Measurements from ENCODE around the gene DIP2C. TPM values are rescaled to one million over a fixed set of nuclear protein-coding genes. Genes with fewer than 3 reads are reported as not detected.
"Not testable (repeated sequence)": the region's sequence is repeated elsewhere in the genome, so short reads cannot be mapped to it uniquely, and the experiment has no call there.

Gene DIP2C
- total and polyA plus RNA-seq, 2 donors: 21.0 to 24.3 TPM

GRCh38 chr10:458421-458851 is 231.0 kb downstream of the DIP2C start:
- H3K4me1 ChIP-seq (ENCODE audit: insufficient read depth): peaks cover 2% of the 10 kb centered on the region

DNA sequence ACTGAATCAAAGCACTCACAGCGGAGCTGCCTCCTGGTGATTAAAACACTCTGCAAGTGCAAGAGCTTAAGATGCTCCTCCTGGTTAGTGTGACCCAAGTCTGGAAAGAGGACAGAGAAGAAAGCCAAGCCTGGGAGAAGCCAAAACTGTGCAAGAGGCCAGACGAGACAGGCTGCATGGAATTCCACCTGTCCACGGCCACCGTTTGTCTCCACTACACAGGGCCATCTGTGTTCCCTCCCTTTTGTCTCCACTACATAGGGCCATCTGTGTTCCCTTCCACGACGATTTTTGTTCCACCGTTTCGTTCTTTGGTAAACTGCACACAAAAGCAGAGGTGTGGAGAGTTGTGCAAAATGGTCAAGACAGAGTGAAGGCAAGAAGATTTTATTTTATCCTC is 233.0 kb downstream of the DIP2C start:
- WGBS: 82% methylated on average over 8 of the region's 8 CpGs
- Histone ChIP-seq H3K4me1 (ENCODE audit: insufficient read depth) (peaks cover 2% of the 10 kb centered on the region), H3K4me3 (ENCODE audit: low read depth, low read length) (no peak overlapping the region), H3K27ac (ENCODE audit: low read depth) (no peak overlapping the region), H3K36me3 (ENCODE audit: insufficient read depth) (no peaks in the 10 kb centered on the region)
- no peak for DNase-seq (ENCODE audit: extremely low spot score)

More at GRCh38 chr10:458421-458851, 231.0 kb downstream of the DIP2C start:
- no peak overlapping the region for H3K27ac ChIP-seq (ENCODE audit: low read depth)
- H3K4me3 ChIP-seq (ENCODE audit: low read depth, low read length): no peak overlapping the region
- DNase-seq (ENCODE audit: extremely low spot score): no peak
- 88% methylated on average over 21 of the region's 21 CpGs for WGBS
- H3K36me3 ChIP-seq (ENCODE audit: insufficient read depth): no peaks in the 10 kb centered on the region

DNA sequence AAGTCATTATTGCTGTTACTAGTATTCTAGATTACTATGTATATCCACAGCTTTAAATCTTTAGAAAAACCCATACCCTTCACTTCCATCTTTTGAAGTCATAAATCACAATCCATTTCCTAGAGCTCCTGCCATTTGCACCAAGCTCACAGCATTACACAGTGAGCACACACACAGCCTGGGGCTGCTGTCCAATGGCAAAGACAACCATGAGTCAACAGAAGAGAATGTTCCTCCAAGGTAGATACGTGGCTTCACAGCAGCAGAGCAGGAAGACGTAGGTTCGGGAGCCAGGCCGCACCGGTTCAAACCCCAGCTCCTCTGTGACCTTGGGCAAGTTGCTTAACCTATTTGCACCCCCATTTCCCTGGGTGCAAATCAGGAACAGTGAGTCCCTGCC is 234.6 kb downstream of the DIP2C start:
- Histone ChIP-seq H3K36me3 (ENCODE audit: insufficient read depth) (no peaks in the 10 kb centered on the region), H3K4me3 (ENCODE audit: low read depth, low read length) (no peak overlapping the region), H3K4me1 (ENCODE audit: insufficient read depth) (peaks cover 2% of the 10 kb centered on the region), H3K27ac (ENCODE audit: low read depth) (no peak overlapping the region)
- no peak for DNase-seq (ENCODE audit: extremely low spot score)
- 31% methylated on average over 5 of the region's 5 CpGs for WGBS

- H3K4me1 ChIP-seq (ENCODE audit: insufficient read depth): peaks cover 2% of the 10 kb centered on the region
- H3K4me3 ChIP-seq (ENCODE audit: low read depth, low read length): no peak overlapping the region
- no peak overlapping the region for H3K27ac ChIP-seq (ENCODE audit: low read depth)
- H3K36me3 ChIP-seq (ENCODE audit: insufficient read depth): no peaks in the 10 kb centered on the region
- 78% methylated on average over 3 of the region's 3 CpGs for WGBS
- DNase-seq (ENCODE audit: extremely low spot score): no peak
Measured at GRCh38 chr10:453647-454046, 235.8 kb downstream of the DIP2C start.

GRCh38 chr10:452512-453426 is 236.7 kb downstream of the DIP2C start:
- Histone ChIP-seq H3K4me1 (ENCODE audit: insufficient read depth) (peaks cover 2% of the 10 kb centered on the region), H3K36me3 (ENCODE audit: insufficient read depth) (no peaks in the 10 kb centered on the region), H3K27ac (ENCODE audit: low read depth) (no peak overlapping the region), H3K4me3 (ENCODE audit: low read depth, low read length) (no peak overlapping the region)
- no peak for DNase-seq (ENCODE audit: extremely low spot score)
- 86% methylated on average over 24 of the region's 24 CpGs for WGBS

- DNase-seq (ENCODE audit: extremely low spot score): no peak
- Histone ChIP-seq H3K36me3 (ENCODE audit: insufficient read depth) (no peaks in the 10 kb centered on the region), H3K4me1 (ENCODE audit: insufficient read depth) (peaks cover 2% of the 10 kb centered on the region), H3K27ac (ENCODE audit: low read depth) (no peak overlapping the region), H3K4me3 (ENCODE audit: low read depth, low read length) (no peak overlapping the region)
- 89% methylated on average over 7 of the region's 7 CpGs for WGBS
Measured at GRCh38 chr10:451856-452255, 237.6 kb downstream of the DIP2C start.

- no peak overlapping the region for H3K27ac ChIP-seq (ENCODE audit: low read depth)
- no peaks in the 10 kb centered on the region for H3K36me3 ChIP-seq (ENCODE audit: insufficient read depth)
- no peak for DNase-seq (ENCODE audit: extremely low spot score)
- 65% methylated on average over 11 of the region's 11 CpGs for WGBS
- H3K4me1 ChIP-seq (ENCODE audit: insufficient read depth): peaks cover 2% of the 10 kb centered on the region
- no peak overlapping the region for H3K4me3 ChIP-seq (ENCODE audit: low read depth, low read length)
Measured at GRCh38 chr10:451021-451471, 238.4 kb downstream of the DIP2C start.

GRCh38 chr10:450463-450862 is 239.0 kb downstream of the DIP2C start:
- Histone ChIP-seq H3K4me1 (ENCODE audit: insufficient read depth) (peaks cover 2% of the 10 kb centered on the region), H3K4me3 (ENCODE audit: low read depth, low read length) (no peak overlapping the region), H3K27ac (ENCODE audit: low read depth) (no peak overlapping the region), H3K36me3 (ENCODE audit: insufficient read depth) (no peaks in the 10 kb centered on the region)
- 69% methylated on average over 3 of the region's 3 CpGs for WGBS
- no peak for DNase-seq (ENCODE audit: extremely low spot score)

DNA sequence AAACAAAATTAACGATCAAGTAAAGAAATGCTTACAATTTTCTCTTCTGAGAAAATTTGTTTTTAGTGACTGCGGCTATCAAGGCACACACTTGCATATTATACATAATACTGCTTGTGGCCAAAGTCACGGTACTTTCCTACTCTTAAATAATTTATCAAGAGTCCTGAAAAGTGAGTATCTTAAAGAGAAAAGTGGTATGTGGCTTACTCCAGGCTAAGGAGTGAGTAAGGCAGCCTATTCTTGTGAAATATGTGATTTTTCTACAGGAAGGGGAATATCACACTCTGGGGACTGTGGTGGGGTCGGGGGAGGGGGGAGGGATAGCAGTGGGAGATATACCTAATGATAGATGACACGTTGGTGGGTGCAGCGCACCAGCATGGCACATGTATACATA is 240.1 kb downstream of the DIP2C start:
- H3K36me3 ChIP-seq (ENCODE audit: insufficient read depth); H3K4me1 ChIP-seq (ENCODE audit: insufficient read depth); H3K4me3 ChIP-seq (ENCODE audit: low read depth, low read length); DNase-seq (ENCODE audit: extremely low spot score); H3K27ac ChIP-seq (ENCODE audit: low read depth): not testable (repeated sequence)
- WGBS: 90% methylated on average over 4 of the region's 6 CpGs

GRCh38 chr10:443459-443858 is 246.0 kb downstream of the DIP2C start:
- Histone ChIP-seq H3K36me3 (ENCODE audit: insufficient read depth) (no peaks in the 10 kb centered on the region), H3K4me1 (ENCODE audit: insufficient read depth) (no peaks in the 10 kb centered on the region), H3K4me3 (ENCODE audit: low read depth, low read length) (no peak overlapping the region), H3K27ac (ENCODE audit: low read depth) (no peak overlapping the region)
- DNase-seq (ENCODE audit: extremely low spot score): no peak
- 92% methylated on average over 2 of the region's 2 CpGs for WGBS

GRCh38 chr10:442209-442608 is 247.3 kb downstream of the DIP2C start:
- H3K4me1 ChIP-seq (ENCODE audit: insufficient read depth): no peaks in the 10 kb centered on the region
- 98% methylated on average over 6 of the region's 6 CpGs for WGBS

GRCh38 chr10:441659-442058 is 247.8 kb downstream of the DIP2C start:
- H3K27ac ChIP-seq (ENCODE audit: low read depth): no peak overlapping the region
- no peaks in the 10 kb centered on the region for H3K36me3 ChIP-seq (ENCODE audit: insufficient read depth)
- no peak overlapping the region for H3K4me3 ChIP-seq (ENCODE audit: low read depth, low read length)
- 96% methylated on average over 6 of the region's 6 CpGs for WGBS
- H3K4me1 ChIP-seq (ENCODE audit: insufficient read depth): no peaks in the 10 kb centered on the region
- no peak for DNase-seq (ENCODE audit: extremely low spot score)

More at GRCh38 chr10:442209-442608, 247.3 kb downstream of the DIP2C start:
- H3K27ac ChIP-seq (ENCODE audit: low read depth): no peak overlapping the region
- DNase-seq (ENCODE audit: extremely low spot score): no peak
- no peaks in the 10 kb centered on the region for H3K36me3 ChIP-seq (ENCODE audit: insufficient read depth)
- H3K4me3 ChIP-seq (ENCODE audit: low read depth, low read length): no peak overlapping the region

- no peaks in the 10 kb centered on the region for H3K36me3 ChIP-seq (ENCODE audit: insufficient read depth)
- WGBS: 89% methylated on average over 3 of the region's 3 CpGs
- no peak for DNase-seq (ENCODE audit: extremely low spot score)
- no peak overlapping the region for H3K27ac ChIP-seq (ENCODE audit: low read depth)
- H3K4me3 ChIP-seq (ENCODE audit: low read depth, low read length): no peak overlapping the region
- no peaks in the 10 kb centered on the region for H3K4me1 ChIP-seq (ENCODE audit: insufficient read depth)
Measured at GRCh38 chr10:440127-440526, 249.3 kb downstream of the DIP2C start.

DNA sequence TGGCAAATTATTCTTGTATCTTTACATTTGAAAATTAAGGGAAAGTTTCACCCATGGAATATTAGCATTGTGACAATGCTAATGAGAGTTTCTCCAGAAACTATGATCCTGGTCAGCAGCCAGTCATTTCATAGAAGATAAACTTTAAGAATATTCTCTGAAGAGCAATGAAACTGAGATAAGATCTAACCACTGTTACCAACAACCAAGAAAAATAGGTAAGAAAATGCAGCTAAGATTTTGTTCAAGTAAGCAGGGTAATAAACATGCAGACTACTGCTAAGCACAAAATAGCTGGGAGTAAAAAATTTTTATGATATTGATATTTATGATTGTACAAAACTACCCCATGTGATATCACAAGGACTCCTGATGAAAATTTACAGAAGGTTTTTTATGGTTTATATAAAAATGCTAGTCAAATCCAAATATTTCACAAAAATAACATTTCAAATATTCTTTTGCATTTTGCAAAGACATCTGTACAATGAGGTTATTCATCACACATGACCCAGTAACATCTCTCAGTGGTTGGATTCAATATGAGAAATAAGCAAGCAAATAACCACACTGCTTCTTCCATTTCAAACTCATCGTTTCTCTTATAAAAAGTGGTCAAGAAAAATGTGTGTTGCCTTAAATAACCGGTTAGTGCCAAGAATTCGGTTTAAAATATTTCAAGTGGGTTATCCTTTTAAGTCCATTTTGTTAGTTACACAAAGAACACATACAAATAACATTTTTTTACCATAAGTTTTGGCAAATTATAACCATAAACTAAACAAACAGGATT is 251.6 kb downstream of the DIP2C start:
- no peak overlapping the region for H3K4me3 ChIP-seq (ENCODE audit: low read depth, low read length)
- no peak for DNase-seq (ENCODE audit: extremely low spot score)
- no peaks in the 10 kb centered on the region for H3K4me1 ChIP-seq (ENCODE audit: insufficient read depth)
- no peaks in the 10 kb centered on the region for H3K36me3 ChIP-seq (ENCODE audit: insufficient read depth)
- 56% methylated on average over 3 of the region's 3 CpGs for WGBS
- no peak overlapping the region for H3K27ac ChIP-seq (ENCODE audit: low read depth)

Measured in urinary bladder (tissue), 4 donors.